Rectal smooth muscle tissue (tissue), 1 donor: ENCODE measurements around the gene SMIM22.
"Not testable (repeated sequence)": the region's sequence is repeated elsewhere in the genome, so short reads cannot be mapped to it uniquely, and the experiment has no call there.

Source experiments
- H3K27ac ChIP-seq: one replicate; pipeline ENCODE4 v1.7.0; 2013; ENCODE audit warnings: low read depth, low read length, inconsistent platforms
- H3K27me3 ChIP-seq: one replicate; pipeline ENCODE4 v1.7.0; 2013; ENCODE audit warnings: low read length; ENCODE audit not compliant: control insufficient read depth, insufficient read depth
- H3K36me3 ChIP-seq: one replicate; pipeline ENCODE4 v1.7.0; 2013; ENCODE audit warnings: low read length; ENCODE audit not compliant: control insufficient read depth, insufficient read depth
- H3K4me1 ChIP-seq: one replicate; pipeline ENCODE4 v1.7.0; 2013; ENCODE audit warnings: low read length; ENCODE audit not compliant: control insufficient read depth, insufficient read depth
- H3K4me3 ChIP-seq: one replicate; pipeline ENCODE4 v1.7.0; 2013; ENCODE audit warnings: low read length
- H3K9ac ChIP-seq: one replicate; pipeline ENCODE4 v1.7.0; 2013; ENCODE audit warnings: low read length

The SMIM22 gene

GRCh38 chr16:4776141-4776705 is 18.9 kb upstream of the SMIM22 start:
- Histone ChIP-seq H3K36me3 (no peaks in the 10 kb centered on the region), H3K27ac (no peak overlapping the region), H3K9ac (no peak overlapping the region), H3K4me3 (no peak overlapping the region), H3K4me1 (no peaks in the 10 kb centered on the region), H3K27me3 (no peaks in the 10 kb centered on the region)

GRCh38 chr16:4777339-4778049 is 17.7 kb upstream of the SMIM22 start:
- H3K36me3 ChIP-seq = no peaks in the 10 kb centered on the region
- no peak overlapping the region for H3K4me3 ChIP-seq

GRCh38 chr16:4778050-4778392 is 17.1 kb upstream of the SMIM22 start:
- H3K9ac ChIP-seq = no peak overlapping the region
- no peaks in the 10 kb centered on the region for H3K4me1 ChIP-seq
- H3K27me3 ChIP-seq = no peaks in the 10 kb centered on the region
- no peaks in the 10 kb centered on the region for H3K36me3 ChIP-seq
- H3K4me3 ChIP-seq = no peak overlapping the region
- H3K27ac ChIP-seq = no peak overlapping the region

More at GRCh38 chr16:4777339-4778049, 17.7 kb upstream of the SMIM22 start:
- H3K27ac ChIP-seq = no peak overlapping the region
- no peaks in the 10 kb centered on the region for H3K4me1 ChIP-seq
- H3K9ac ChIP-seq = no peak overlapping the region
- H3K27me3 ChIP-seq = no peaks in the 10 kb centered on the region

- Histone ChIP-seq H3K4me3 (no peak overlapping the region), H3K36me3 (no peaks in the 10 kb centered on the region), H3K27ac (no peak overlapping the region), H3K9ac (no peak overlapping the region), H3K27me3 (no peaks in the 10 kb centered on the region), H3K4me1 (no peaks in the 10 kb centered on the region)
These were observed 14.9 kb upstream of the SMIM22 start for GRCh38 chr16:4780235-4780634.

- H3K27ac ChIP-seq = no peak overlapping the region
- no peak overlapping the region for H3K9ac ChIP-seq
- peaks cover 3% of the 10 kb centered on the region for H3K27me3 ChIP-seq
- H3K36me3 ChIP-seq = no peaks in the 10 kb centered on the region
- H3K4me1 ChIP-seq = no peaks in the 10 kb centered on the region
- H3K4me3 ChIP-seq = no peak overlapping the region
These were observed 11.8 kb upstream of the SMIM22 start for GRCh38 chr16:4783251-4783950.

- Histone ChIP-seq H3K4me3 (no peak overlapping the region), H3K9ac (no peak overlapping the region), H3K36me3 (no peaks in the 10 kb centered on the region), H3K27ac (no peak overlapping the region), H3K27me3 (peaks cover 3% of the 10 kb centered on the region), H3K4me1 (no peaks in the 10 kb centered on the region)
These were observed 11.2 kb upstream of the SMIM22 start for GRCh38 chr16:4783951-4784336.

- not testable (repeated sequence) for H3K4me1 ChIP-seq, H3K9ac ChIP-seq, H3K36me3 ChIP-seq, H3K4me3 ChIP-seq, H3K27ac ChIP-seq, H3K27me3 ChIP-seq
These were observed 10.7 kb upstream of the SMIM22 start for GRCh38 chr16:4784444-4784987.

GRCh38 chr16:4785758-4786433 is 9.3 kb upstream of the SMIM22 start:
- H3K27ac ChIP-seq = no peak overlapping the region
- no peak overlapping the region for H3K9ac ChIP-seq
- no peaks in the 10 kb centered on the region for H3K36me3 ChIP-seq
- no peak overlapping the region for H3K4me3 ChIP-seq
- no peaks in the 10 kb centered on the region for H3K4me1 ChIP-seq
- H3K27me3 ChIP-seq = peaks cover 3% of the 10 kb centered on the region

- Histone ChIP-seq H3K4me1 (no peaks in the 10 kb centered on the region), H3K9ac (no peak overlapping the region), H3K27me3 (peaks cover 3% of the 10 kb centered on the region), H3K36me3 (no peaks in the 10 kb centered on the region), H3K27ac (no peak overlapping the region), H3K4me3 (no peak overlapping the region)
These were observed 8.1 kb upstream of the SMIM22 start for GRCh38 chr16:4787068-4787467.

GRCh38 chr16:4787627-4788482 is 7.3 kb upstream of the SMIM22 start, which contains the start of gene SEPTIN12:
Gene SEPTIN12 (minus strand): TSS chr16:4788345. CDS start chr16:4787645, 700 bp downstream.
- Histone ChIP-seq H3K4me1 (no peaks in the 10 kb centered on the region), H3K36me3 (no peaks in the 10 kb centered on the region), H3K27me3 (peaks cover 3% of the 10 kb centered on the region), H3K27ac (no peak within 1 kb of the TSS), H3K9ac (no peak within 1 kb of the TSS), H3K4me3 (no peak within 1 kb of the TSS)

GRCh38 chr16:4788489-4788889 is 6.7 kb upstream of the SMIM22 start:
- Histone ChIP-seq H3K9ac (no peak overlapping the region), H3K36me3 (no peaks in the 10 kb centered on the region), H3K4me3 (no peak overlapping the region), H3K4me1 (no peaks in the 10 kb centered on the region), H3K27ac (no peak overlapping the region), H3K27me3 (peaks cover 3% of the 10 kb centered on the region)
